OCI-LY3 (cell line): ENCODE data around the gene BPIFB6.

Source experiments
- EZH2phosphoT487 ChIP-seq: fragments of 200-600 bp; shearing (Covaris generic); IDR thresholded peaks from 2 replicates; pipeline ENCODE4 v1.6.1; 2018; ENCODE audit warnings: antibody characterized with exemption, mixed run types, low read depth
- TF ChIP-seq, protein P1 (sequence below): fragments of 200-600, 300-600 bp; sonication (generic); IDR thresholded peaks from 2 replicates; pipeline ENCODE4 v1.5.1; 2014; ENCODE audit warnings: antibody characterized with exemption, low read length, low read depth

DNA sequence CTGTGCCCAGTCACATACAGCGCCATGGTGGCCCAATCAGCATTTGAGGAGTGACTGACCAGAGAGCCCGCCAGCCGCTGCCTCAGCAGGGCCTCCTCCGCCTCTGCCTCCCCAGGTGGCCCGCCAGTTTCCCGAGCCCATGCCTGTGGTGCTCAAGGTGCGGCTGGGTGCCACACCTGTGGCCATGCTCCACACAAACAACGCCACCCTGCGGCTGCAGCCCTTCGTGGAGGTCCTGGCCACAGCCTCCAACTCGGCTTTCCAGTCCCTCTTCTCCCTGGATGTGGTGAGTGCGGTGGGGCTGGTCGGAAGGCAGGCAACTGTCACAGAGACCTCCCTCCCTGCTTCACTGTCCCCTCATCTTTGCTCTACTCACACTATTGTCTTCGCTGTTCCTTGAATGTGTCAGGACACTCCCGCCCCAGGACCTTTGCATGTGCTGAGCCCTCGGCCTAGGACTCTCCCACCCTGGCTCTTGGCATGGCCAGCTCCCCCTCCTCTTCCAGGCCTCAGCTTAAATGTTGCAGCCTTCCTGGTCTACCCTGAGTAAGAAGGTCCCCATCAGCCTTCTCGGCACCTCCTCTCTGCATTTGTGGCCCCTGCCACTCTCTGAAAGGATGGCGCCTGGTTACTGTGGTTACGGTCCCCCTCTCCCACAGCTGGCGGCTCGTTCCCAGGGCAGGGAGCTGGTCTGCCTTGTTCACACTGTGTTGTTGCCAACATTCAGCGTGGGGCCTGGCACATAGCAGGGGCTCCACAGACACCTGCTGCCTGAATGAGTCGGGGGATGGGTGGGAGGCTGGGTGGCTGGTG, 11.8 kb upstream of the BPIFB6 start:
- TF ChIP-seq, protein P1, sequence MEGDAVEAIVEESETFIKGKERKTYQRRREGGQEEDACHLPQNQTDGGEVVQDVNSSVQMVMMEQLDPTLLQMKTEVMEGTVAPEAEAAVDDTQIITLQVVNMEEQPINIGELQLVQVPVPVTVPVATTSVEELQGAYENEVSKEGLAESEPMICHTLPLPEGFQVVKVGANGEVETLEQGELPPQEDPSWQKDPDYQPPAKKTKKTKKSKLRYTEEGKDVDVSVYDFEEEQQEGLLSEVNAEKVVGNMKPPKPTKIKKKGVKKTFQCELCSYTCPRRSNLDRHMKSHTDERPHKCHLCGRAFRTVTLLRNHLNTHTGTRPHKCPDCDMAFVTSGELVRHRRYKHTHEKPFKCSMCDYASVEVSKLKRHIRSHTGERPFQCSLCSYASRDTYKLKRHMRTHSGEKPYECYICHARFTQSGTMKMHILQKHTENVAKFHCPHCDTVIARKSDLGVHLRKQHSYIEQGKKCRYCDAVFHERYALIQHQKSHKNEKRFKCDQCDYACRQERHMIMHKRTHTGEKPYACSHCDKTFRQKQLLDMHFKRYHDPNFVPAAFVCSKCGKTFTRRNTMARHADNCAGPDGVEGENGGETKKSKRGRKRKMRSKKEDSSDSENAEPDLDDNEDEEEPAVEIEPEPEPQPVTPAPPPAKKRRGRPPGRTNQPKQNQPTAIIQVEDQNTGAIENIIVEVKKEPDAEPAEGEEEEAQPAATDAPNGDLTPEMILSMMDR: no peak
- TF ChIP-seq EZH2phosphoT487: no peak
